CD4-positive, alpha-beta T cell treated with Interleukin-12 subunit alpha and Interleukin-12 subunit beta, for 1 hour (primary cell): ENCODE measurements around the gene PRAF2.

Experiments used
- DNase-seq: peaks from one replicate; pipeline ENCODE4 v3.0.0-alpha.2; 2020

PRAF2 gene

DNA sequence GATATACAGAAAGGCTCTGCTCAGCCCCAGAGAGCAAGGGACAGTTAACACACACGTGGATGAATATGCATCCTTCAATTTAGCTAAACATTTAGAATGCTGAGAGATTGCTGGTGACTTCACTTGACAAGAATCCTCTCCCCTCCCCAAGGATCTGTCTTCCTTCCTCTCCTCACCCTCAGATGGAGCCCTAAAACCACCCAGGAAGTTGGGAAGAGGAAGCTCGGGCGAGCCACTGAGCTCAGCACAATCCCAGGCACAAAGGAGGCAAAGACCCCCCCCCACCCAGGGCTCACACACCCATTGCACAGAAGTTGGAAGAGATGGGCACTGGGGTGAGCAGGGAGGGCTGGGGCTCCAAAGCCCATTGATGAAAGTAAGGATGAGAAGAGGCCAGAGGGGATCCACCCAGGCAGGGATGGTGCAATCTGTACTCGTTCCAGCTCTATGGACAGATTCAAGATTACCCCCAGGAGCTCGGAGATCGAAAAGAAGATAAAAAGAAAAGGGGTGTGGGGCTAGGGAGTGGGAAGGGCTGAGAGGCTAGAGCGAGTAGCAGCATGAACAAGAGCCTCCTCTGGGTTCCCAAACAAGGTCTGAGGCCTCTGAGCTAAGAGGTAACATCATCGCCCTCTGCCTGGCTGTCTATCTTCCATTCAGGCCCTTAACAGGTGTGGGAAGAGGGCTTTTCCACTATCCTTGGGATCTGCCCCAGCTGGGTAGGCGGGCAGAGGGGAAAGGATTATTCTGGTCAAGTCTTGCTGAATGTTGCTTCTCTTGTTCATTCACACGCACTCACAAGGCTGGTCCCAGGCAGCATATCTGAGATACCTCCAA lies 31.8 kb downstream of the PRAF2 start:
- DNase-seq, result peak; percentile 24

DNA sequence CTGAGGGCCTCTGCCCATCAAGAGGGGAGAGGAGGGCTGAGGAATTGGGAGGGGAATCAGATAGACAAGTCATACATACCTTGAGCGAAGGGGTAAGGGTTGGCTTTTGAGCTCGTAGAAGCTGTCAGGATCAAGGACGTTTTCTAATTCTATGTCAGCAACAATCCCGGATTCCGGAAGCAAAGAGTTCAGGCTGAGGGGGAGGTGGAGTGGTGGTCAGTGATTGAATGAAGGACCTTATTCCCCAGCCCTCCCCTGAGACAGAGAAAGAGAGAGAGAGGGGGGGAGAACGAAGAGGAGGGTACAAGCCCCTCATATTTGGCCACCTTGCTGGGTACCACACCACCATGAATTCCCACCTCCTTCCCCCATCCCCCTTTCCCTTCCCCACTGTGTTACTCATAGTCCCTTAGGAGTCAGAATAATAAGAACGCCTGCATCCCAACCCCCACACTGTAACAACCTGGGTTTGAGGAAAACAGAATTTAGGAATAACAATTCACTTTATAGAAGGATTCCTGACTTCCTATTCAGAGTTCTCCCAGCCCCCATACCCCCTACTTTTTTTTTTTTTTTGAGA lies 33.3 kb downstream of the PRAF2 start:
- DNase-seq, result no peak

DNA sequence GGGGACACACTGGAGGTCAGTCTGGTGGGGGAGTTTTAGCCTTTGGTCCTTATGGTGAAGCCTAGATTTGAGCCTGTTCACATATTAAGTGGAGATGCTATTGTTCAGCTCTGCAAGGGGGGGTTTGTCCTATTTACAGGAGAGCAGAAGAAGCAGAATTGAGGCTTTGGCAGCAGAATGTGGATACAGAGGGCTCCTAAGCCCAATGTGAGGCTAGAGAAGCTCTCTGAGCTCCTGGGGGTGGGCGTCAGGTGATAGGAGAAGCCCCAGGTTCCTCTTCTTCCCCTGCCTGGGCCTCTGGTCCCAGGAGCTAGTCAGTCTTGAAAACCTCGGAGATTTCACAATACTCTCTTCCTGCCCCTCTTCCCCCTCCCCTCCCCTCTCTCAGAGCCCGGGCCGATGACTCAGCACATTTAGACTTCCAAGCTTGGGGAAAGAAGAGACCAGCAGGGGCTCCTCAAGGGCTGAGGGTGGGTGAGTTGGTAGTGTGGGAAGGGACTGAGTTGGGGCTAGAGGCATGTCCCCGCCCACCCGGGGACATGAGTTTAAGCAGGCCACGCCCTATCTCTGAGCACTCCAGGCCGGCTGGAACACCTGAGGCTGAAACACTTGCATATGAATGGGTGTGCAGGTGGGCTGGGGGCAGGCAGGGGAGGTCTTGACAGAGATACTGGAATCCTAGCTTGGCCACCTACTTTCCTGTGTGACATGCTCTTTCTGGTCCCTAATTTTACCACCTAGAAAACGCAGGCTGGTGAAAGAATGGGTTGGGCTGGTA lies 34.0 kb downstream of the PRAF2 start:
- peak; percentile 56 for DNase-seq

- no peak for DNase-seq
Measured at GRCh38 chrX:49037883-49038475, 35.8 kb downstream of the PRAF2 start.

GRCh38 chrX:49030283-49030682 lies 43.5 kb downstream of the PRAF2 start:
- DNase-seq, result no peak

- no peak for DNase-seq
Measured at GRCh38 chrX:49029876-49030275, 43.9 kb downstream of the PRAF2 start.
